HG03280 (cell line): ENCODE data around the gene CITED4.

ENCODE experiments used
- ATAC-seq: cut with Tn5 transposase; IDR thresholded peaks from one replicate; pipeline ENCODE4 v1.9.1; 2021; ENCODE audit warnings: mild to moderate bottlenecking, moderate library complexity; ENCODE audit not compliant: unreplicated experiment

Gene CITED4

DNA sequence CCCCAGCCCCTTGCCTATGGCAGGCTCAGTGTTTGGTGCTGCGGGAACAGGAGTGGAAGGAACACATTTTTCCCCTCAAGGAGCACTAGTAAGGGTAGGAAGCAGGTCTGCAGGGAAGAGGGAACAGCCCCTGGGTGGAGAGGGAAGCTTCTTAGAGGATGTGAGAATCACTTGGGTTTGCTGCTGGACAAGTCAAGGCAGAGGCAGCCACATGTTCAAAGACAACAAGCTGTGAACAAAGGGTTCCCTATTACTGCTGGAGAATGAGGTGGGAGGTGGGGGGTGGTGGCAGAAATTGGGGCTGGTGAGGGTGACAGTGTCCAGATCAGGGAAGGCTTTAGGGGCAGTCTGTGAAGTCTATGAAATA is 24.8 kb upstream of the CITED4 start:
- ATAC-seq = no peak

DNA sequence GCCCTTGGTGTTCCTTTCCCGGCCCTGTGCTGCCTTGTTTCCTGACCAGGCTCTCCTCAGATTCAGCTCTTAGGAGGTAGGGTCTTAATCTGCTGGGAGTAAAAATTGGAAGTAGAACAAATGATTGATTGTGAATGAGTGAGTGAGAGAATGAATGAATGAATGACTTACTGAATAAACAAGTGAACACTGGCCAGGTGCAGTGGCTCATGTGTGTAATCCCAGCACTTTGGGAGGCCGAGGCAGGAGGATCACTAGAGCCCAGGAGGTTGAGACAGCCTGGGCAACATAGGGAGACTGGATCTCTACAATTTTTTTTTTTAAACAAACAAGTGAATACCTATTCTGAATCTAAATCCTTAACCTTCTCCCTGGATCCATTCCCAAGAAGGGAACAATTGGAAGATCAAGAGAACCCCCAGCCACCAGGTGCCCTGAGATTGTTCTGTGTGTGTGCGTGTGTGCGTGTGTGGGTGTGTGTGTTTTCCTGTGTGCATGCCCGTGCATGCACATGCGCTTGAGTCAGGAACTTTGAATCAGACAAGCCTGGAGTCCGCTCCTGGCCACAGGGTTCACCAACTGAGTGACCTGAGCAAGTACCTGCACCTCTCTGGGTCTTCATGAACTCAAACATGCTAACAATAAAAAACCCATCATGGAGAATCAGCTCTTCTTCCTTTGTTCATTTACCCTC is 24.3 kb upstream of the CITED4 start:
- ATAC-seq = no peak

DNA sequence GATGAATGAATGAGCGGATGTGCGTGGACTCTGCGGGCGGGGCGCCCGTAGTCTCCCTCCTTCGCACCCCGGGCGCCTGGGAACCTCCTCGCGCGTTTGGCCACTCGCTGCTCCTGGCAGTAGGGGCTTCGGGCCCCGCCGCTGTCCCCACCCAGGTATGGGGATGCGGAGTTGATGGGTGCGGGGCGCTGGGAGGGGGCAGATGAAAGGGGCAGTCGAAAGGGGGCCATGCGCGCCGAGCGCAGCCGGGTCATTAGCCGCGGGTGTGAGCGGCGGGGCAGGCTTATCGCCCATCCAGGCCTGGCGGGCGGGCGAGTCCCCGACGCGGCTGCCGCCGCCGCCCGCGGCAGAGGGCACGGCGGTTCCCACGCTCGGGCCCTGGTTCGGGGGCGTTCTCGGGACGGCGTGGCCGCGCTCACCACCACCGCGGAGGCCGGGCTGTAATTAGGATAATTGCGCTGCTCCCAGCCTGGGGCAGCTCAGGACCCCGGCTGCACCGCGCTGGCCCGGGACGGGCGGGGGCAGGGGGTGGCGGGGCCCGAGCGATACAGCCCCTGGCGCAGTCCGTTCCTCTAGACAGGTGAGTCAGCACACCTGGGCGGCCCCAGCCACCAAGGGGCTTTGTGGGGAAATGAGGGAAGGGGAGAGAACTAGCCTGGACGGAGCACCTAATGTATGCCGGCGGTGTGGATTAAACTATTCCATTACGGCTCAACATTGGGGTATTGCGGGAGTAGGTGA is 22.1 kb upstream of the CITED4 start:
- no peak for ATAC-seq

DNA sequence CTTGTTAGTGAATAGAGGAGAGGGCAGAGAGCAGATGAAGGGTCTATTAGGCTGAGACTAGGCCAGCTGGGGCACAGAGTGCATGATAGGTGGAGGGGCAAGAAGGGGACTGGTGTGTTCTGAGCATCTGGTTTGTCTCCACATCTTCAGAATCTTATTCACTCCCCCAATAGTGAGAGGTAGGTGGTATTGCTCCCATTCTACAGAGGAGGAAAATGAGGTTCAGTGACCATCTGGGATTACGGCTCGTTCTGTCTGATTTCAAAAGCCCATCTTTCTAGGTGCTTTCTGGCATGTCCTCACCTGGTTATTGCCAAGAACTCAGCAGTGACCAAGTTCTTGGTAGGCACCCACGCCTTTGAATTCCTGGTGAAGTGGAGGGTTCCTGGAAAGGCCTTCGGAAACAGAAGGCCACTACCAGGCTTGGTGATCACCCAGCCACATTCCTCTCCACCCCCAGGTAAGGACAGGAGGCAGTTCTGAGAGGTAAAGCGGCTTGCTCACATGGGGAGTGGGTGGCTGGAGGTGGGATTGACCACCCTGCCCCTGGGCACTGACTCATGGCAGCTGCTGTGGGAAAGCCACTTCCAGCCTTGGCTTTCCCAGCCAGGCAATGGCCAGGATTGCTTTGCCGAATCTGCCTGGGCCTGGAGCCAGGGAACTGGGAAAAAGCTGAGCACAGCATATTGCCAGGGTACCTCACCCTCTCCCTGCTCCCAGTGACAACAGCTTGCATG is 18.8 kb upstream of the CITED4 start:
- ATAC-seq = no peak

DNA sequence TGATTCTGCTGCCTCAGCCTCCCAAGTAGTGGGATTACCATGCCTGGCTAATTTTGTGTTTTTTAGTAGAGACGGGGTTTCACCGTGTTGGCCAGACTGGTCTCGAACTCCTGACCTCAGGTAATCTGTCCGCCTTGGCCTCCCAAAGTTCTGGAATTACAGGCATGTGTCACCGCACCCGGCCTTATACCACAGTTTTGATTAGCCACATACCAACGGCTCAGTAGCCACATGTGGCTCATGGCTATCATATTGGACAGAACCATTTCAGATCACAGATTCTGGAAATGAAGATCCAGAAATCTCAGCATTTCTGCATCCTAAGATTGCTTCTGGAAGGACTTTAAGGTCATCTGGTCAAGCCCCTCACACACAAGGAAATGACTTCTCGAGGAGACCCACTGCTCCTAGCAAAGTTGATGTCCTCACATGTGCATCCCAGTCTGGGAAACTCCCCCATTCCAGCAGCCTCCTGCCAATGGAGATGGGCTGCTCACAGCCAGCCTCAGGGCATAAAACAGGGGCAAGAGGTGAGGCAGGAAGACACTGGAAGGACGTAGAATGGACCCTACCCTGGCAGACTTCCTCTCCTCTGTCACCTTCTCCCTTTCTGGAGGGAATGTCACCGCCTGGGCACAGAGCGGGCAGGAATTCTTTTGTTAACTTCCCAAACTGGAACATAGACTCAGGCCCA is 17.5 kb upstream of the CITED4 start:
- ATAC-seq = no peak

DNA sequence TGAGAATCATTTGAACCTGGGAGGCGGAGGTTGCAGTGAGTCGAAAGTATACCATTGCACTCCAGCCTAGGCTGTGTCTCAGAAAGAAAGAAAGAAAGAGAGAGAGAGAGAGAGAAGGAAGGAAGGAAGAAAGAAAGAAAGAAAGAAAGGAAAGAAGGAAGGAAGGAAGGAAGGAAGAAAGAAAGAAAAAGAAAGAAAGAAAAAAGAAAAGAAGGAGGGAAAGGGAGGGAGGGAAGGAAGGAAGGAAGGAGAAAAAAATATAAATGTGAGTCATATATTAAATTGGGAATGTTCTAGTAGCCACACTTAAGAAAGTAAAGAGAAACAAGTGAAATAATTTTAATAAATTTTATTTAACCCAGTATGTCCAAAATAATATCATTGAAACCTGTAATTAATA is 16.7 kb upstream of the CITED4 start:
- ATAC-seq = no peak

DNA sequence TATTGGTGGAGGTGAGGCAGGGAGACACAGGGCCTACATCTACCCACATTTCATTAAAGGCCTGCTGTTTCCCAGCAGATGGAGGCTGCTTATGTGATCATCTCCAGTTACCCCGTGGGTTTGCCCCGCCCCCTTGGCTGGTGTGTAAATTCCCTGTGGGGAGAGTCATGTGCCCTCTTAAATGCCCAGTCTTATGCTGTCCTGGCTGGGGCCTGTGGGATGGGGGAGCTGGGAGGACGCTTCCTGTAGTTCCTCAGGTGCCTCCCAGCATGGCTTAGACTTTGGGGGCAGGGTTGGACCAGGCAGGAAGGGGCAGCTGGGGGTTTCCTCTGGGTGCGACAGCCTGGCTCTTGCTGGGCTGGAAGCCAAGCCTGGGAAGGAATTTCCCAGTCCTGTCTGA is 15.5 kb upstream of the CITED4 start:
- no peak for ATAC-seq

DNA sequence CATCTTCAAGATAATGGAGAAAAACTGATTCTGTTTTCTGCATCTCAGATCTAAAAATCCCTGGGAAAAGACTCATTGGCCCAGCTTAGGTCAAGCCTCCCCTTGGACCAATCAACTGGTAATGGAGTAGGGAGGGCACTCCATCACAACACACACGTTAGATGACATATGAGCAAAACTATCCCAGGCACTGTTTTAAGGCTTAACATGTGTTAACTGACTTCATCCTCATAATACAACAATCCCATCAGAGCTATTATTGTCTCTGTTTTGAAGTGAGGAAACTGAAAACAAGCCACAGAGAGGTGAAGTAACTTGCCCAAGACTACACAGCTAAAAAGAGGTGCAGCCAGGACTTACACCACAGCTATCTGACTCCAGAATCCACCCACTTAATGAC is 14.7 kb upstream of the CITED4 start:
- no peak for ATAC-seq

DNA sequence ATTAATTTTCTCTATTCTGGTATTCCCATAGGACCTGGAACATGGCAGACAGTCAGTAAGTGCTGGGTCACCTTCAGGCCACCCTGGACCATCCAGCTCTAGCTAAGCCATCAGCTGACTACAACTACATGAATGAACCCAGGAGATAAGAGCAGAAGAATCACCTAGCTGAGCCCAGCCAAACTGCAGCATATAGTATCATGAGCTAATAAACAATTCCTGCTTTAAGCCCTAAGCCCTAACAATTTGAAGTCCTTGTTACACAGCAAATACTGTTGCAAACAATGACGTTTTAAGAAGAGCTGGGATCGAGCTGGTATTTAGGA is 14.2 kb upstream of the CITED4 start:
- no peak for ATAC-seq

DNA sequence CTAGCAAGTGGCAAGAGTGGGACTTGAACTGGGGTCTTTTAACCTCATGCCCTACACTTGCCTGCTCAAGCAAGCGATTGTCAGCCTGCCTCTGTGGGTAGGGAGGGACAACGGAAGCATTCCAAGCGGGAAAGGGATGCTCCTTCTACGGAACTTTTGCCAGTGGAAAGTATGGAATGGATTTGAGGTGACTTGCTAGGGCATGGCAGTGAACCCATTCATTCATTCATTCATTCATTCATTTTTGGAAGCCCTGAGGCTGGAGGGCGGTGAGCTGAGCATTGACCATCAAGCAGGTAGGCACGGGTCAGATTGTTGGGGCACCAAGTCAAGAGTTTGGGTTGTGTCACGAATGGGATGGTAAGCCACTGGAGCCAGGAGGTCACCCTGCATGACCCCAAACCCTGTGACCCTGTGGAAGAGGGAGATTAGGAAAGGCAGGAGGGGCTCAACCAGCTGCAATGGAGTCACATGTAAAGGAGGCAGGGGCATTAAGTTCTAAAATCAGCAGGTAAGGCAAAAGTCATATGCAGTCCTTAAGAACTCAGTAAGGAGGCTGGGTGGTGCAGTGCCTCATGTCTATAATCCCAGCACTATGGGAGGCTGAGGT is 11.8 kb upstream of the CITED4 start:
- ATAC-seq = no peak

DNA sequence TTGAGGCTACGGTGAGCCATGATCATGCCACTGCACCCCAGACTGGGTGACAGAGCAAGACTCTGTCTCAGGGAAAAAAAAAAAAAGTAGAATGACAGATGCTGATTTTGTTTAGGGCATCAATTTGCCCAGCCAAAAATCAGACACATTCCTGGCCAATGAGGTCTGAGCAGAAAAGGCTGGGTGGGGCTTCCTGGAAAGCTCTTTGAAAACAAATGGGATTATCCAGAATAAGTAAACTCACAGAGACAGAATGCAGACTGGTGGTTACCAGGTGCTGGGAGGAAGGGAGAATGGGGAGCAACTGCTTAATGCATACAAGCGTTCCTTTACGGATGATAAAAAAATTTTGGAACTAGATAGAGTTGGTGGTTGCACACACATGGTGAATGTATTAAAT is 10.1 kb upstream of the CITED4 start:
- no peak for ATAC-seq

DNA sequence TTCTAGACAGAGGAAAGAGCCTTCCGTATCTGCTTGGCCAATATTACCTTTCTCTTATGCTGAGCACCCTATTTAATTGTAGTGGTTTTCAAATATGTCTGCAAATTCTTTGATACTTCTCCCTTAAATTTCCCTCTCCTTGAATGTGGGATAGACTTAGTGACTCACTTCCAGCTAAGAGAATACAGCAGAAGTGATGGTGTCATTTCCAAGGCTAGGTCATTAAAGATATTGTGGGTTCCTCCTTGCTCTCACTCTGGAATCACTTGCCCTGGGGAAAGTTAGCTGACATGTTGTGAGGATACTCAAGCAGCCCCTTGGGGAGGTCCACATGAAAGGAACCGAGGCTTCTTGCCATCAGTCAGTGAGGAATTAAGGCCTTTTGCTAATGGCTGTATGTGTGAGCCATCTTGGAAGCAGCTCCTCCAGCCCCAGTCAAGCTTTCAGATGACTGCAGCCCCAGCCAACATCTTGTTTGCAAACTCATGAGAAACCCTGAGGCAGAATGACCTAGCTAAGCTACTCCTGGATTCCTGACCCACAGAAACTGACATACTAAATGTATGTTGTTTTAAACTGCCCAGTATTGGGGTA is 8.1 kb upstream of the CITED4 start:
- no peak for ATAC-seq

DNA sequence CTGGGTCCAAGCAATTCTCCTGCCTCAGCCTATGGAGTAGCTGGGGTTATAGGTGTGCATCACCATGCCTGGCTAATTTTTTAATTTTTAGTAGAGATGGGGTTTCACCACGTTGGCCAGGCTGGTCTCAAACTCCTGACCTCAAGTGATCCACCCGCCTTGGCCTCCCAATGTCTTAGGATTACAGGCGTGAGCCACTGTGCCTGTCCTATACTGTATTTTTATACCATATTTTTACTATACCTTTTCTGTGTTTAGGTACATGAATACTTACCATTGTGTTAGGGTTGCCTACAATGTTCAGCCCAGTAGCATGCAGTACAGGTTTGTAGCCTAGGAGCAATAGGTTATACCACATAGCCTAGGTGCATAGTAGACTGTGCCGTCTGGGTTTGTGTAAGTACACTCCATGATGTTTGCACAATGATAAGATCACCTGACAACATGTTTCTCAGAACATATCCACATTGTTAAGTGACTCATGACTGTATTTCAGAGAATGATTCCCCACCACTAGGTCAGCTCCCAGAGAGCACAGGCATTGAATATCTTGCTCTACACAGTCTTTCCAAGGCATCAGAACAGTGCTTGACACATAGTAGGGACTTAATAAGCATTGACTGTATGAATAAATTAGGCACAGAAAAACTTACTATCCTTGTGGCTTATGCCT is 6.0 kb upstream of the CITED4 start:
- no peak for ATAC-seq

DNA sequence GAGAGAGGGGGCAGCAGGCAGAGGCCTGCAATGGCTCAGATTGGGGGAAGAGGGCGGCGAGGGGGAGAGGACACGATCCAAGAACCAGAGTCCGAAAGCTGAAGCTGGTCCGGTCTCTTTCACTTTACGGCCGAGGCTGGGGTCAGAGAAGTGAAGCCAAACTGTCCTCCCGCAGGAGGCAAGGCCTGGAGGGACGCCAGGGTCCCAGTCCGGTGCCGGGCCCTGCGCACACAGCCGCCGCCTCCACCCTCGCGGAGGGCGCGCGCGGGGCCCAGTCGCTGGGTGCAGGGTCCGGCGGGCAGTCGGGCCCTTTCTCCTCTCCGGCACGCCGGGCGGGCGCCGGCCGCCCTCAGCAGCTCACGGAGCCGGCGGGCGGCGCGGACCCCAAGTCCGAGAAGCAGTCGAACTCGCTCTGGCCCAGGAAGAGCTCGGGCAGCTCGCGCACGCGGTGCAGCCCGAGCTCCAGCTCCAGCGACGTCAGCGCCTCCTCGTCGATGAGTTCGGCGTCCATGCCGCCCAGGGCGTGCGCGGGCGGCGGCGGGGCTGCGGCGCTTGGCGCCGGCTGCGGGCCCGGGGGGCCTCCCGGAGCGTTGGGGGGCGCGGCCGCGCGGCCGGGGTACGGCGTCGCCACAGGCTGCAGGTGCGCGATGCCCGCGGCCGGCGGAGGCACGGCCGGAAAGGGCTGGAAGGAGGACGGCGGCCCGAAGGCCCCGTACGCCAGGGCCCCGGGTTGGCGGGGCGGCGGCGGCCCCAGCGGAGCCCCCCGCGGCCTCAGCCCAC is 749 bp downstream of the CITED4 start:
- ATAC-seq = peak; percentile 12

DNA sequence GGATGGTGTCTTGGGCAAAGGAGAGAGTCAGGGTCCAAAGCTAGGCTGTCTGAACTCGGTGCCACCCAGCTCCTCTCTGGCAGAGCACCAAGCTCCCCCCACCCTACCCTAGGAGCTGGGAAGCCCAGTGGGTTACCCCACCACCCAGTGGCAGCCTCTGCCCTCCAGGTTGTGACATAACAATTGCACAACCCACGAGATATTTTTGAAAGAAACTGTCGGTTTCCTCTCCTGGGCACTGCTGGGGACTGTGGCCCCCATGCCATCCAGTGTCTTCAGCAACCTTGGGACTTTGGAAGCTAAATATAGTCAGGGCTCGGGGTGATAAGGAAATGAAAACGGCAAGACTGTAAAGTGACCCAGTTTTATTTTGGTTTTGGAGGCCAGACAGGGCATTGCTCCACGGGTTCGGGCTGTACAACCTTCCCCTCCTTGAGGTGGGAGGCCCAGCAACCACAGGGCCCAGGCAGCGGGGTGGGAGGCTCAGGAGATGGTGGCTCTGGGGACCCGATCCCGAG is 1.4 kb downstream of the CITED4 start:
- no peak for ATAC-seq

DNA sequence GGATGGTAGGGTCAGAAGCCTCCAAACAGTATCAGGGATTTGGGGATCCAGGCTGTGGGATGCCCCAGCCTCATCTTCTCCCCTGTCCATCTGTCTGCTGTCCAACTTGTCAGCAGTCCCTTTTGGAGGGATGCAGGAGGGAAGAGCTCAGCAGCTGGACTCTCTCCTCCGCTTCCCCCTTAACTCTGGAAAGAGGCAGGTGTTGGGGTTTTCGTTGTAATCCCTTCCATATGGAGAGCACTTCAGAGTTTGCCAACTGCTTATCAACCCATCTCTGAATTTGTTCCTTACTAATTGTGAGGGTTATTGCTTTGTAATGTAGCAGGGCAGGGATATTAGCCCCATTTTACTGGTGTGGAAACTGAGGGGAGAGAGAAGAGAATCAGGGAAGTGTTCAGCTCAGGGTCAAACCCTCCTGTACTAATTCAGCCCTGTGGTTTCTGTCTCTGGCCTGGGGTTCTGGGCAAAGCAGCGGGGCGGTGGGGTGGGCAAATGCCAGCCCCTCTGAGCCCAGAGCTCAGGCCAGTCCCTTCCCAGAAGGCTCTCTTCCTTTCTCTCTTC is 3.2 kb downstream of the CITED4 start:
- no peak for ATAC-seq

DNA sequence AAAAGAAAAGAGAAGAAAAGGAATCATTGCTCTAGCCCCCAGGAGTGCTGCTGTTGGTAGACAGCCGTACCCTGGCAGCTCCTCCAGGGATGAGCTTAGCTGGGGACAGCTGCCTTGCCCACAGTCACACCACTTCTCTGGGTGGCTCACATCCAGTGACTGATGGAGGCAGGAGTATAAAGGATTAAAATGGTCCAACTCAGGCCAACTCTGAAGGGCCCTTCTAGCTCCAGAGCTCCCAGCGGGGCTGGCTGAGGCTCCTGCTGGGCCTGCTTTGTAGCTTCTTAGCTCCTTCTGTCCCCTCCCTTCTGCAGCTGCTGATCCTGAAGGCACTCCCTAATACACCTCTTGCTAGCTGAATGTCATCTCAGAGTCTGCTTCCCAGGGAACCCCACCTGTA is 4.4 kb downstream of the CITED4 start:
- ATAC-seq = no peak

DNA sequence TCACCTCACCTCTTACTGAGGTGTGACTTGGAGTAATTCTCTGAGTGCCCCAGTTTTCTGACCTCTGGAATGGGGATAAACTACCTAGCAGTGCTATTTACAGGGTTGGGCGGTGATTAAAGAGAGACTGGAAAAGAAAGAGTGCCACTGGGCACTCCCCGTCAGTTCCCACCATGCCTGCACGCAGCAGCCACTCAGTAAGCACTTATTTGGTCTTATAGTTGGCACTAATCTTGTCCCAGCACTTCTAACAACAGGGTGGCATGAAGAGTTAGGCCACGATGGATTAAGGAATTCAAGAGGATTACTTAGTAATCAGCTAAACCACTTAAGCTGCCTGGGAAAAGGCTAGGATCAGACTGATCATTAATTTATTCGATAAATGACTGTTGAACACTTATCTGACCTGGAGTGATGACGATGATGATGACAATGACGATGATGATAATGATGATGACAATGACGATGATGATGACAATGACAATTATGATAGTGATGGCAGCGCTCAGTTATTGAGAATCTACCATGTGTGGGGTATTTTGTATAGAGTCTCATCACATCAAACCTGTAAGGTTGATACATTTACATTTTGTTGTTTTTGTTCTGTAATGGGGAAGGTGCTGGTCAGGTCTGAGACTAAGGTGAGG is 5.4 kb downstream of the CITED4 start:
- ATAC-seq = no peak

DNA sequence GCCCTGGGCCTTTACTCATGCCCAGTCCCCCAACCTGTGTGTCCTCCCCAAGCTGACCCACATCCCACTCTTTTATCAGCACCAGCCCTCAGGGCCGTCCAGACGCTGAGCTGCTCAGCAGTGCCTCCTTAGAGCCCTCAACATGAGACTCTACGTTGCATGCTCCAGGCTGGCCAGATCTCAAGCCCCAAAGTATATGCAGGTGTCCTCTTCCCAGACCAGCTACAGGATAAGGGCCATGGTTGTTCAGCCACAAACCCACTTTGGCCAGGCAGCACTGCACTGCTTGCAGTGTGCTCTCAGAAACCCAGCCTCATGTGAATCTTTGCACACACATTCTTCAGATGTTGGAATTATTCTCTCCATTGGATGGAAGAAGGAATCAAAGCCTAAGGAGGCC is 6.0 kb downstream of the CITED4 start:
- no peak for ATAC-seq
